H1 (cell line): ENCODE measurements around the gene SLC20A1. TPM values are rescaled to one million over a fixed set of nuclear protein-coding genes. Genes with fewer than 3 reads are reported as not detected.

Experiments used
- CTCF ChIA-PET: fragments of 300-600 bp; sonication (Branson Sonifier 250); formaldehyde crosslinking; loops from one replicate; lab custom pipeline; 2021; ENCODE audit not compliant: partially characterized antibody; lab: Charles Lee
- POLR2A ChIA-PET: fragments of 300-600 bp; sonication (Branson Sonifier 250); formaldehyde crosslinking; loops from one replicate; lab custom pipeline; 2021; ENCODE audit warnings: inconsistent platforms; ENCODE audit not compliant: partially characterized antibody; lab: Charles Lee
- DNase-seq, 2 experiments: peaks; one replicate each; pipeline versions ENCODE4 v3.0.0 to v3.0.0-alpha.2; 2010 to 2022; ENCODE audit warnings: low spot score in 2 of 2, low read depth in 1 of 2, mixed read lengths in 1 of 2
- FAIRE-seq: peaks from 2 replicates; lab custom pipeline; 2011; peaks lifted over from hg19 to GRCh38; lab: Jason Lieb, UNC
- H2AFZ ChIP-seq: 2 replicates; pipeline ENCODE4 v1.8.1; 2012; ENCODE audit warnings: low read length, inconsistent platforms
- H2AK5ac ChIP-seq: 2 replicates; pipeline ENCODE4 v1.6.1; 2013; ENCODE audit warnings: low read depth, low read length
- H2BK120ac ChIP-seq: replicated peaks from 2 replicates; pipeline ENCODE3; 2013; ENCODE audit warnings: low read depth, low read length, inconsistent platforms
- H2BK12ac ChIP-seq: 2 replicates; pipeline ENCODE4 v1.6.1; 2013; ENCODE audit warnings: low read depth, low read length
- H2BK15ac ChIP-seq: 2 replicates; pipeline ENCODE4 v1.6.1; 2013; ENCODE audit warnings: low read length
- H2BK20ac ChIP-seq: 2 replicates; pipeline ENCODE4 v1.6.1; 2013; ENCODE audit warnings: low read length
- H2BK5ac ChIP-seq: 2 replicates; pipeline ENCODE4 v1.6.1; 2013; ENCODE audit warnings: low read depth, low read length
- H3K14ac ChIP-seq: 2 replicates; pipeline ENCODE4 v1.6.1; 2013; ENCODE audit warnings: inconsistent platforms; ENCODE audit not compliant: insufficient read length
- H3K18ac ChIP-seq: 2 replicates; pipeline ENCODE4 v1.6.1; 2013; ENCODE audit warnings: low read length; ENCODE audit errors: extremely low read depth
- H3K23ac ChIP-seq: 2 replicates; pipeline ENCODE4 v1.6.1; 2013; ENCODE audit warnings: inconsistent platforms; ENCODE audit not compliant: insufficient read length
- H3K23me2 ChIP-seq: 2 replicates; pipeline ENCODE4 v1.6.1; 2013; ENCODE audit warnings: low read depth, low read length
- H3K27ac ChIP-seq: 2 replicates; pipeline ENCODE4 v1.6.1; 2011; ENCODE audit warnings: low read depth, low read length, inconsistent platforms
- H3K27me3 ChIP-seq, 4 experiments: replicated peaks in 1 of 4; 1 replicate in 1 of 4; 2 replicates in 3 of 4; pipeline versions ENCODE4 v1.6.1 to v1.8.1; 2011 to 2013; ENCODE audit warnings: low read length in 3 of 4, mild to moderate bottlenecking in 3 of 4, inconsistent platforms in 2 of 4, mixed read lengths in 2 of 4, moderate library complexity in 1 of 4; ENCODE audit not compliant: control insufficient read depth in 3 of 4, insufficient read depth in 3 of 4; ENCODE audit errors: extremely low read depth in 1 of 4
- H3K36me3 ChIP-seq, 4 experiments: 2 replicates each; pipeline versions ENCODE4 v1.6.1 to v1.8.1; 2011 to 2013; ENCODE audit warnings: mild to moderate bottlenecking in 4 of 4, low read length in 3 of 4, moderate library complexity in 2 of 4, control low read depth in 1 of 4, inconsistent platforms in 1 of 4; ENCODE audit not compliant: insufficient read depth in 4 of 4, control insufficient read depth in 2 of 4
- H3K4ac ChIP-seq: replicated peaks from 2 replicates; pipeline ENCODE3; 2013; ENCODE audit warnings: low read length, low read depth, mixed read lengths, inconsistent platforms; ENCODE audit not compliant: insufficient read length
- H3K4me1 ChIP-seq, 4 experiments: replicated peaks in 1 of 4; 1 replicate in 1 of 4; 2 replicates in 3 of 4; pipeline versions ENCODE4 v1.6.1 to v1.8.1; 2011 to 2013; ENCODE audit warnings: low read length in 3 of 4, inconsistent platforms in 2 of 4, mixed read lengths in 1 of 4; ENCODE audit not compliant: insufficient read depth in 4 of 4, control insufficient read depth in 3 of 4
- H3K4me2 ChIP-seq, 2 experiments: 2 replicates each; pipeline versions ENCODE4 v1.6.1 to v1.8.1; 2011 to 2013; ENCODE audit warnings: low read depth in 2 of 2, low read length in 2 of 2, control low read depth in 1 of 2, inconsistent platforms in 1 of 2, mild to moderate bottlenecking in 1 of 2; ENCODE audit not compliant: insufficient read depth in 1 of 2
- H3K4me3 ChIP-seq, 4 experiments: fragments of 200-600, 300-600 bp in 1 of 4; sonication (generic), shearing (Covaris generic), sonication (Bioruptor Twin) in 1 of 4; 2 replicates each; pipeline versions ENCODE4 v1.5.1 to v1.8.1; 2011 to 2016; ENCODE audit warnings: low read length in 4 of 4, low read depth in 3 of 4, control low read depth in 2 of 4, inconsistent platforms in 2 of 4, mild to moderate bottlenecking in 2 of 4, mixed read lengths in 1 of 4, moderate library complexity in 1 of 4; ENCODE audit not compliant: insufficient read depth in 2 of 4; ENCODE audit errors: extremely low read depth in 1 of 4
- H3K56ac ChIP-seq: replicated peaks from 2 replicates; pipeline ENCODE3; 2013; ENCODE audit warnings: low read depth, mild to moderate bottlenecking, mixed read lengths, low read length, inconsistent platforms; ENCODE audit not compliant: insufficient read length
- H3K79me1 ChIP-seq: 2 replicates; pipeline ENCODE4 v1.6.1; 2013; ENCODE audit warnings: low read depth, low read length, control low read depth
- H3K79me2 ChIP-seq, 2 experiments: 2 replicates each; pipeline versions ENCODE4 v1.6.1 to v1.8.1; 2012 to 2013; ENCODE audit warnings: low read length in 2 of 2, mild to moderate bottlenecking in 2 of 2, inconsistent platforms in 1 of 2; ENCODE audit not compliant: insufficient read depth in 2 of 2, control insufficient read depth in 1 of 2
- H3K9ac ChIP-seq, 4 experiments: replicated peaks in 1 of 4; 1 replicate in 1 of 4; 2 replicates in 3 of 4; pipeline versions ENCODE4 v1.6.1 to v1.8.1; 2011 to 2013; ENCODE audit warnings: low read depth in 3 of 4, low read length in 3 of 4, control low read depth in 2 of 4, mild to moderate bottlenecking in 2 of 4, moderate library complexity in 2 of 4, inconsistent platforms in 1 of 4; ENCODE audit errors: extremely low read depth in 1 of 4
- H3K9me3 ChIP-seq, 2 experiments: 2 replicates each; pipeline versions ENCODE4 v1.6.1 to v1.8.1; 2012 to 2013; ENCODE audit warnings: mild to moderate bottlenecking in 2 of 2, moderate library complexity in 2 of 2, control low read depth in 1 of 2, inconsistent platforms in 1 of 2, low read depth in 1 of 2, low read length in 1 of 2, mixed read lengths in 1 of 2; ENCODE audit not compliant: insufficient read depth in 2 of 2
- H4K20me1 ChIP-seq, 2 experiments: replicated peaks in 1 of 2; 2 replicates each; pipeline versions ENCODE3 to v1.8.1; 2011 to 2013; ENCODE audit warnings: inconsistent platforms in 2 of 2, low read length in 2 of 2, mild to moderate bottlenecking in 1 of 2; ENCODE audit not compliant: insufficient read depth in 2 of 2, control insufficient read depth in 1 of 2
- H4K5ac ChIP-seq: 2 replicates; pipeline ENCODE4 v1.6.1; 2013; ENCODE audit warnings: low read length, low read depth, mixed read lengths, inconsistent platforms; ENCODE audit not compliant: insufficient read length
- H4K8ac ChIP-seq: 2 replicates; pipeline ENCODE4 v1.8.0; 2013; ENCODE audit warnings: mild to moderate bottlenecking, moderate library complexity, low read length, inconsistent platforms; ENCODE audit not compliant: insufficient read depth; ENCODE audit errors: extremely low read depth
- H4K91ac ChIP-seq: replicated peaks from 2 replicates; pipeline ENCODE3; 2013; ENCODE audit warnings: low read length, mixed read lengths, inconsistent platforms; ENCODE audit not compliant: insufficient read length
- CHD1 ChIP-seq: IDR thresholded peaks from 2 replicates; pipeline ENCODE4 v1.6.1; 2012; ENCODE audit warnings: low read depth, low read length, improper control_type of control experiment
- CTBP2 ChIP-seq: IDR thresholded peaks from 2 replicates; pipeline ENCODE4 v1.7.0; 2011; ENCODE audit warnings: borderline replicate concordance, mild to moderate bottlenecking, moderate library complexity, mixed read lengths, low read length; ENCODE audit not compliant: insufficient read depth, insufficient read length
- EZH2 ChIP-seq: fragments of 200-600 bp; sonication (generic); IDR thresholded peaks from 2 replicates; pipeline ENCODE4 v1.7.1; 2012; ENCODE audit warnings: low read depth, mild to moderate bottlenecking, moderate library complexity, low read length, inconsistent platforms; ENCODE audit not compliant: severe bottlenecking
- HDAC2 ChIP-seq, 2 experiments: fragments of 300-600 bp in 1 of 2; sonication (generic) in 1 of 2; IDR thresholded peaks; 2 replicates each; pipeline ENCODE4 v1.6.1; 2011 to 2012; ENCODE audit warnings: low read depth in 2 of 2, low read length in 2 of 2, mild to moderate bottlenecking in 2 of 2, moderate library complexity in 2 of 2, borderline replicate concordance in 1 of 2, inconsistent platforms in 1 of 2
- SIX5 ChIP-seq: IDR thresholded peaks from 2 replicates; pipeline ENCODE4 v1.6.1; 2011; ENCODE audit warnings: mild to moderate bottlenecking, low read depth, low read length
- TAF7 ChIP-seq: optimal IDR thresholded peaks from 2 replicates; pipeline ENCODE3; 2011; ENCODE audit warnings: low read depth, mild to moderate bottlenecking, inconsistent platforms, low read length, moderate library complexity, borderline replicate concordance
- YY1 ChIP-seq: IDR thresholded peaks from 2 replicates; pipeline ENCODE4 v1.6.1; 2011; ENCODE audit warnings: low read depth, mild to moderate bottlenecking, low read length
- WGBS, 2 experiments: shearing (Covaris generic) in 1 of 2; methylation state at CpG; one replicate each; pipeline versions ENCODE4 v1.1.6 to v1.1.7; 2013 to 2015; ENCODE audit warnings: low lambda C conversion rate in 2 of 2, mixed read lengths in 2 of 2, inconsistent platforms in 1 of 2, low coverage in 1 of 2, missing lambda C conversion rate in 1 of 2; ENCODE audit not compliant: insufficient replicate concordance in 2 of 2, insufficient coverage in 1 of 2, insufficient read length in 1 of 2; ENCODE audit errors: extremely low coverage in 1 of 2, missing lambda C conversion rate in 1 of 2; 5-methylcytosine and 5-hydroxymethylcytosine counted together
- polyA plus RNA-seq, 7 experiments: library from polyadenylated mRNA; depleted of rRNA in 3 of 7; stranded (reverse) in 5 of 7; unstranded in 2 of 7; fragments of >200 nt in 5 of 7; fragments of 200-250 nt in 2 of 7; gene quantifications; 1 replicate in 5 of 7; 2 replicates in 1 of 7; 4 replicates in 1 of 7; pipeline versions ENCODE4 v1.2.1 to v1.2.3, GENCODE V29; 2011 to 2013; ENCODE audit warnings: missing spikeins in 2 of 7, mixed read lengths in 2 of 7
- total RNA-seq: library from RNA; stranded (reverse); fragmentation: NEBNext Ultra II Directional; extraction: Animal tissue kit (Norgen Biotek cat#: 25700); gene quantifications from 2 replicates; pipeline ENCODE4 v1.2.1, GENCODE V29; 2021

The SLC20A1 gene
- total and polyA plus RNA-seq, 2 of the 8 experiments (the other 6 are each of a cell fraction or from before 2014, with no cell fraction given): 42.6 to 105 TPM

DNA sequence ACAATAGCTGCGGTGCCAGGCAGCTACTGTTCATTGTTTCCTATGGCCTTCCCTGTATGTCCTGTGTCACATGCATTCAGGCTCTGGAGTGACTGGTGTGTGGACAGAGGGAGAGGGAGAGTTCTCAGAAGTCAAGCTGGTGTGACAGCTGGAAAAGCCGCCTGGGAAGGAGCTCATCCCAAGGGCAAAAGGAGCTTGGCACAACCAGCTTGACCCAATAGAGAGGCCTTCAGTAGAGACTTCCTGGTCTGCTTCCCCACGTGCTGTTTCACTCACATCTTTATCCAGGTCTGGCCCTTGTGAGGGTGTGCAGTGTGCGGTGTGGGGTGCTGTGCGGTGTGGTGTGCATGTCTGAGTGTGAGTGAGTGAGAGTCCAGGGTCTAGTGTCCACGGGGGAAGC, 64.0 kb downstream of the SLC20A1 start:
- H3K9ac ChIP-seq: no peak overlapping the region
- H4K5ac ChIP-seq: no peak overlapping the region
- no peak for TF ChIP-seq CTBP2
- no peak for TF ChIP-seq CHD1
- TF ChIP-seq YY1: no peak
- no peak for TF ChIP-seq HDAC2 (IDR thresholded peaks at IDR 0.05; ENCODE audit: borderline replicate concordance in 1 of 2, low read depth in 2 of 2, low read length in 2 of 2)
- TF ChIP-seq TAF7: no peak
- TF ChIP-seq EZH2: no peak
- no peak for TF ChIP-seq SIX5
- 85% methylated on average over 6 of the region's 6 CpGs; no CpG with 5 or more reads in 1 of the 2 experiments for WGBS, 2 experiments
- no peaks in the 10 kb centered on the region for H3K9me3 ChIP-seq
- DNase-seq: peak in 1 of 2 experiments; percentile 20
- H3K4ac ChIP-seq: no peak overlapping the region
- CTCF ChIA-PET: interaction anchor here (1.0 to 3.8 kb wide), 3 partner anchors 17 to 83 kb away, joined by 4 to 15 read pairs (median 6); no protein-coding TSS in a partner anchor
- H4K8ac ChIP-seq: no peak overlapping the region
- H3K4me2 ChIP-seq: no peak overlapping the region
- H3K23ac ChIP-seq: no peak overlapping the region
- no peaks in the 10 kb centered on the region for H3K79me1 ChIP-seq
- no peak overlapping the region for H2BK15ac ChIP-seq
- no peak overlapping the region for H2AFZ ChIP-seq
- H4K20me1 ChIP-seq: no peaks in the 10 kb centered on the region
- no peak overlapping the region for H3K4me3 ChIP-seq
- no peak overlapping the region for H2BK12ac ChIP-seq
- no peak overlapping the region for H2BK5ac ChIP-seq
- no peak overlapping the region for H2BK20ac ChIP-seq
- no peak overlapping the region for H2BK120ac ChIP-seq
- no peaks in the 10 kb centered on the region for H3K36me3 ChIP-seq
- no peaks in the 10 kb centered on the region for H3K79me2 ChIP-seq
- no peak overlapping the region for H3K18ac ChIP-seq
- no peak overlapping the region for H3K14ac ChIP-seq
- H3K56ac ChIP-seq: no peak overlapping the region
- no peak overlapping the region for H2AK5ac ChIP-seq
- no peaks in the 10 kb centered on the region; a peak in 1 of 7 replicates for H3K4me1 ChIP-seq
- no peak for FAIRE-seq
- no peak overlapping the region for H3K27ac ChIP-seq
- no peaks in the 10 kb centered on the region for H3K23me2 ChIP-seq
- peak overlapping the region; percentile 61 for H4K91ac ChIP-seq
- H3K27me3 ChIP-seq: no peaks in the 10 kb centered on the region
- POLR2A ChIA-PET: interaction anchor here (0.6 to 1.0 kb wide), 4 partner anchors 45 to 95 kb away, joined by 3 to 6 read pairs (median 4); no protein-coding TSS in a partner anchor
